ENCODE results near the gene TRERF1.

DNA sequence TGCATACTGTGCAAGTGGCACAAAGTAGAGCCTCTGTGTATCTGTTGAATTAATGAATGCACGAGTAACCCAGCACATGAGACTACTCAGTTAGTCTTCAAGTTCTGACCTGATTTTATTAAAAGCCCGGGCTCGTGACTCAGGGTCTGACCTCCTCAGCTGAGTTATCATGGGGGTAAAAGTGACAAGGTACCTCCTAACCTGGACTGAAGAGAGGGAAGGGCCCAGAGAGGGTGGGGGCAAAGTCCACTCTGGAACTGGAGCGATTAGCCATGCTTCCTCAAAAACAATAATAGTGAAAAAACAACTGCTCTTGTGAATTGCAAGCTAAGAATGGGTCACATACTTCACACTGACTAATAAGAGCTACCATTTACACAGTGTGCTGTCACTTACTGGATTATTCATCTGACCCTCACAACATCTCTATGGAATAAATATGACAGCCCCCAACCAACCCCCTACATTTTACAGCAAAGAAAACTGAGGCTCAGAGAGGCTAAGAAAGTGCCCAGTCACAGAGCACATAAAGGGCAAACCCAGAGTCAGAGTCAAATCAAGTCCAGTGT, 26.7 kb downstream of the TRERF1 start:
- TF ChIP-seq, protein P1, sequence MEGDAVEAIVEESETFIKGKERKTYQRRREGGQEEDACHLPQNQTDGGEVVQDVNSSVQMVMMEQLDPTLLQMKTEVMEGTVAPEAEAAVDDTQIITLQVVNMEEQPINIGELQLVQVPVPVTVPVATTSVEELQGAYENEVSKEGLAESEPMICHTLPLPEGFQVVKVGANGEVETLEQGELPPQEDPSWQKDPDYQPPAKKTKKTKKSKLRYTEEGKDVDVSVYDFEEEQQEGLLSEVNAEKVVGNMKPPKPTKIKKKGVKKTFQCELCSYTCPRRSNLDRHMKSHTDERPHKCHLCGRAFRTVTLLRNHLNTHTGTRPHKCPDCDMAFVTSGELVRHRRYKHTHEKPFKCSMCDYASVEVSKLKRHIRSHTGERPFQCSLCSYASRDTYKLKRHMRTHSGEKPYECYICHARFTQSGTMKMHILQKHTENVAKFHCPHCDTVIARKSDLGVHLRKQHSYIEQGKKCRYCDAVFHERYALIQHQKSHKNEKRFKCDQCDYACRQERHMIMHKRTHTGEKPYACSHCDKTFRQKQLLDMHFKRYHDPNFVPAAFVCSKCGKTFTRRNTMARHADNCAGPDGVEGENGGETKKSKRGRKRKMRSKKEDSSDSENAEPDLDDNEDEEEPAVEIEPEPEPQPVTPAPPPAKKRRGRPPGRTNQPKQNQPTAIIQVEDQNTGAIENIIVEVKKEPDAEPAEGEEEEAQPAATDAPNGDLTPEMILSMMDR (IDR thresholded peaks at IDR 0.05; ENCODE audit: low read length), result no peak
- no peak for TF ChIP-seq EZH2 (optimal IDR thresholded peaks at IDR 0.05; ENCODE audit: low read depth, low read length)

All from MM.1S (cell line).